SU-DHL-6 (cell line): Measurements from ENCODE around the gene RBMS3.

ENCODE experiments used
- H2AFZ ChIP-seq: fragments of 200-600 bp; sonication (generic); 2 replicates; pipeline ENCODE4 v1.6.1; 2014; ENCODE audit warnings: low read depth, mild to moderate bottlenecking, moderate library complexity, mixed read lengths, antibody characterized with exemption, low read length; ENCODE audit not compliant: severe bottlenecking
- H3F3A ChIP-seq: fragments of 200-600 bp; shearing (Covaris generic); 2 replicates; pipeline ENCODE4 v1.6.0; 2016; ENCODE audit warnings: antibody characterized with exemption, mild to moderate bottlenecking; ENCODE audit not compliant: insufficient read depth
- H3K27ac ChIP-seq: fragments of 200-600 bp; sonication (generic); 2 replicates; pipeline ENCODE4 v1.5.1; 2016; ENCODE audit warnings: low read depth, mild to moderate bottlenecking, low read length, moderate library complexity, mixed read lengths
- H3K27me3 ChIP-seq: fragments of 200-600 bp; sonication (generic), shearing (Covaris generic); 2 replicates; pipeline ENCODE4 v1.6.0; 2014; ENCODE audit warnings: mild to moderate bottlenecking, low read length
- H3K36me3 ChIP-seq: fragments of 200-600 bp; sonication (generic); 2 replicates; pipeline ENCODE4 v1.6.1; 2014; ENCODE audit warnings: mild to moderate bottlenecking, low read length, mixed read lengths
- H3K4me2 ChIP-seq: fragments of 300-600, 200-600 bp; shearing (Covaris generic), sonication (generic); 2 replicates; pipeline ENCODE4 v1.6.0; 2014; ENCODE audit warnings: low read length, low read depth, mild to moderate bottlenecking; ENCODE audit not compliant: poor library complexity, severe bottlenecking
- H3K4me3 ChIP-seq: fragments of 200-600 bp; sonication (generic); 2 replicates; pipeline ENCODE4 v1.5.1; 2014; ENCODE audit warnings: antibody characterized with exemption, low read length, mild to moderate bottlenecking, mixed read lengths; ENCODE audit not compliant: insufficient read depth, poor library complexity, severe bottlenecking
- H3K79me2 ChIP-seq: fragments of 200-600 bp; sonication (generic); 2 replicates; pipeline ENCODE4 v1.6.1; 2014; ENCODE audit warnings: mild to moderate bottlenecking, low read length, moderate library complexity; ENCODE audit not compliant: insufficient read depth
- H3K9ac ChIP-seq: fragments of 200-600 bp; sonication (generic); 2 replicates; pipeline ENCODE4 v1.7.0; 2014; ENCODE audit warnings: mild to moderate bottlenecking, low read length
- H3K9me2 ChIP-seq: fragments of 200-600 bp; sonication (generic); replicated peaks from 2 replicates; pipeline ENCODE4 v1.6.1; 2014; ENCODE audit warnings: low read length; ENCODE audit not compliant: insufficient read depth
- H3K9me3 ChIP-seq: fragments of 200-600 bp; sonication (generic); 2 replicates; pipeline ENCODE4 v1.6.1; 2014; ENCODE audit warnings: low read length, mixed read lengths; ENCODE audit not compliant: insufficient read depth
- H4K20me1 ChIP-seq: fragments of 200-600 bp; sonication (generic); 2 replicates; pipeline ENCODE4 v1.6.1; 2014; ENCODE audit warnings: low read depth, mild to moderate bottlenecking, antibody characterized with exemption, low read length, moderate library complexity, mixed read lengths
- EZH2phosphoT487 ChIP-seq: fragments of 200-600 bp; sonication (generic), shearing (Covaris generic); conservative IDR thresholded peaks from 2 replicates; pipeline ENCODE4 v1.6.1; 2018; ENCODE audit warnings: mild to moderate bottlenecking, antibody characterized with exemption, low read length, moderate library complexity, mixed read lengths
- TF ChIP-seq, protein P1 (sequence below): fragments of 200-600 bp; sonication (generic); IDR thresholded peaks from one replicate; pipeline ENCODE4 v1.5.1; 2017; ENCODE audit warnings: antibody characterized with exemption, mild to moderate bottlenecking, low read length, moderate library complexity; ENCODE audit not compliant: insufficient read depth, poor library complexity, severe bottlenecking

RBMS3 gene

DNA sequence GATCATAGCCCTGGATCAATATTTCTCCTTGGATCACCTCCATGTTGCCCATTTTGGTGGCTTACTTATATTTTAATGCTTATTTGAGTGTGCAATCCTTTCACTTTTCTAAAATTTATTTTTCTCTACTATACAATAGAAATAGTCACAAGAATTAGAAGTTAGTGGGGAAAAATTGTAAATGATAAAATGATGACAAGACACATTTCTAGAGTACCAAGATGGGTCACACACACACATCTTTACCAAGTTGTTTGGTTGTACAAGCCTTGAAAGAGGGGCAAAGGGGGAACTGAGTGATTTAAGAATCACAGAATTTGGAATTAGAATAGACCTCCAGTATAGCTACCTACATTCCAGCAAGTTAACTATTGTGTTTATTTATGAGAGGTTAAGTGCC, 545.8 kb downstream of the RBMS3 start:
- no peaks in the 10 kb centered on the region for H3K9me3 ChIP-seq
- no peak overlapping the region for H2AFZ ChIP-seq
- no peak overlapping the region for H3K27ac ChIP-seq
- TF ChIP-seq, protein P1, sequence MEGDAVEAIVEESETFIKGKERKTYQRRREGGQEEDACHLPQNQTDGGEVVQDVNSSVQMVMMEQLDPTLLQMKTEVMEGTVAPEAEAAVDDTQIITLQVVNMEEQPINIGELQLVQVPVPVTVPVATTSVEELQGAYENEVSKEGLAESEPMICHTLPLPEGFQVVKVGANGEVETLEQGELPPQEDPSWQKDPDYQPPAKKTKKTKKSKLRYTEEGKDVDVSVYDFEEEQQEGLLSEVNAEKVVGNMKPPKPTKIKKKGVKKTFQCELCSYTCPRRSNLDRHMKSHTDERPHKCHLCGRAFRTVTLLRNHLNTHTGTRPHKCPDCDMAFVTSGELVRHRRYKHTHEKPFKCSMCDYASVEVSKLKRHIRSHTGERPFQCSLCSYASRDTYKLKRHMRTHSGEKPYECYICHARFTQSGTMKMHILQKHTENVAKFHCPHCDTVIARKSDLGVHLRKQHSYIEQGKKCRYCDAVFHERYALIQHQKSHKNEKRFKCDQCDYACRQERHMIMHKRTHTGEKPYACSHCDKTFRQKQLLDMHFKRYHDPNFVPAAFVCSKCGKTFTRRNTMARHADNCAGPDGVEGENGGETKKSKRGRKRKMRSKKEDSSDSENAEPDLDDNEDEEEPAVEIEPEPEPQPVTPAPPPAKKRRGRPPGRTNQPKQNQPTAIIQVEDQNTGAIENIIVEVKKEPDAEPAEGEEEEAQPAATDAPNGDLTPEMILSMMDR = no peak
- TF ChIP-seq EZH2phosphoT487 = no peak
- H3K27me3 ChIP-seq = no peaks in the 10 kb centered on the region
- H3K9me2 ChIP-seq = no peaks in the 10 kb centered on the region
- H3K79me2 ChIP-seq = no peaks in the 10 kb centered on the region
- no peak overlapping the region for H3K4me3 ChIP-seq
- H3F3A ChIP-seq = no peaks in the 10 kb centered on the region
- H3K9ac ChIP-seq = no peak overlapping the region
- H3K4me2 ChIP-seq = no peak overlapping the region
- H3K36me3 ChIP-seq = no peaks in the 10 kb centered on the region
- H4K20me1 ChIP-seq = no peaks in the 10 kb centered on the region

DNA sequence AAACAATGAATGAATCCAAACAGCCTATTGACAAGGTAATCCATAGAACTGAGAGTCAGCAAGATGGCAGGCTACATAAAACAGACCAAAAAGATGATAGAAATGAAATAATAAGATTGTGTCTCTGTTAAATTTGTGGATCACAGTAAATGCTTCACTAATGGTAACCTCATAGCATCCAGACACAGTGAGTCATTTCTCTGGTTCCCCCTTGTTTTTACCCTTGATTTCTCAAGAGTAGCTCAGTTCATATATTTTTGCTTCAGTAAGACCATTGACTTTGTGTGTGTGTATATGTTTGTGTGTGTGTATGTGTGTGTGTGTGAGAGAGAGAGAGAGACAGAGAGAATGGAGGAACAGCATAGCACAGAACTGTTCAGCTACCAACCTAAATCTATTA, 546.9 kb downstream of the RBMS3 start:
- H3K79me2 ChIP-seq = no peaks in the 10 kb centered on the region
- no peak for TF ChIP-seq EZH2phosphoT487
- TF ChIP-seq, protein P1 = no peak

DNA sequence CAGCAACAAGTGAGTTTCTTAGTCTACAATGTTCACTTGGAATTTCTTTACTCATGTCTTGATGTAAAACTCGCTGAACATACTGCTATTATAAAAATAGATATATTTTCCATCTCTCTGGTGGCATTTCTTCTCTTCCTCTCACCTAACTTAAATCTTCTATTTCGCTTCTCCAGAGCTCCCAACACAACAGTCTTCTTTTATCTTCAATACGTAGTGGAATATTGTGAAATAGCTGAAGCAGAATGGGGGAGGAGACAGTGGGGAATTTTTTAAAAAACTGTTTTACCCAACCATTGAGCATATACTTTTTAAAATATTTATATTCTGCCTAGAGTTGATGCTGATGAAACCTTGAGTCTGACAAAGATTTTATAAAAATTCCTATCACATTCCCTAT, 548.5 kb downstream of the RBMS3 start:
- Histone ChIP-seq H3K27me3 (no peaks in the 10 kb centered on the region), H3K9ac (no peak overlapping the region), H2AFZ (no peak overlapping the region), H4K20me1 (no peaks in the 10 kb centered on the region), H3K4me2 (no peak overlapping the region), H3K79me2 (no peaks in the 10 kb centered on the region), H3K9me2 (no peaks in the 10 kb centered on the region), H3K36me3 (no peaks in the 10 kb centered on the region), H3K9me3 (no peaks in the 10 kb centered on the region), H3F3A (no peaks in the 10 kb centered on the region), H3K27ac (no peak overlapping the region), H3K4me3 (no peak overlapping the region)
- no peak for TF ChIP-seq EZH2phosphoT487
- TF ChIP-seq, protein P1 = no peak

More for the DNA sequence above, 546.9 kb downstream of the RBMS3 start:
- H4K20me1 ChIP-seq = no peaks in the 10 kb centered on the region
- no peak overlapping the region for H3K4me3 ChIP-seq
- H3K9ac ChIP-seq = no peak overlapping the region
- H3K9me3 ChIP-seq = no peaks in the 10 kb centered on the region
- H3K36me3 ChIP-seq = no peaks in the 10 kb centered on the region
- H2AFZ ChIP-seq = no peak overlapping the region
- H3K9me2 ChIP-seq = no peaks in the 10 kb centered on the region
- H3K27me3 ChIP-seq = no peaks in the 10 kb centered on the region
- H3K27ac ChIP-seq = no peak overlapping the region
- H3F3A ChIP-seq = no peaks in the 10 kb centered on the region
- H3K4me2 ChIP-seq = no peak overlapping the region

DNA sequence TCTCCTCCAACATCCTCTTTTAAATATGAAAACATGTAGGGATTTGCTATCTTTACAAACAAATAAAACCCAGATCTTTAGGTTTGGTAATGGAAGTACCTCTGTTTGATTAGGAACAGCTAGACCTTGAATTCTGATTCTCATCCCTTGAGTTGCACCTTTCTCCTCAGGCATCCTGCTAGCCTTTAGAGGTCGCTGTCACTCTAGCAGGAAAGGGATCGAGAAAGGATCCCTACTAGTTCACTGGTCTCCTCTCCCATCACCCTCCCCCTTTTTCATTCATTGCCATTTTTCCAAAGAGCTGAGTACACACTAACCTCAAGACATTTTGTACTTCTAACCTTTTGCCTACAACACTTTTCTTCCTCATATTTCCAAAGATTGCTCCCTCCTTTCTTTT, 569.8 kb downstream of the RBMS3 start:
- no peak overlapping the region for H3K4me3 ChIP-seq
- H4K20me1 ChIP-seq = no peaks in the 10 kb centered on the region
- no peak overlapping the region for H3K27ac ChIP-seq
- H3K9me3 ChIP-seq = no peaks in the 10 kb centered on the region
- H3K27me3 ChIP-seq = no peaks in the 10 kb centered on the region
- no peaks in the 10 kb centered on the region for H3K79me2 ChIP-seq
- no peak overlapping the region for H2AFZ ChIP-seq
- no peaks in the 10 kb centered on the region for H3K9me2 ChIP-seq
- TF ChIP-seq, protein P1 = no peak
- TF ChIP-seq EZH2phosphoT487 = no peak
- H3K36me3 ChIP-seq = no peaks in the 10 kb centered on the region
- no peak overlapping the region for H3K4me2 ChIP-seq
- H3K9ac ChIP-seq = no peak overlapping the region
- H3F3A ChIP-seq = no peaks in the 10 kb centered on the region
